Liver (tissue), 3 donors: ENCODE results near the gene WDR5.

Source experiments
- CTCF ChIP-seq: fragments of 150-350 bp; IDR thresholded peaks from 2 replicates; pipeline ENCODE4 v1.5.1; 2017; ENCODE audit warnings: improper control_type of control experiment, low read depth, low read length; ENCODE audit not compliant: missing input control
- JUND ChIP-seq, 2 donors: IDR thresholded peaks; 2 replicates each; pipeline ENCODE4 v1.6.1; 2016; ENCODE audit warnings: antibody characterized with exemption in 2 of 2
- donor health status: healthy.
- donor health status: healthy.

- peak; percentile 87 for TF ChIP-seq CTCF
- TF ChIP-seq JUND (IDR thresholded peaks at IDR 0.05): no peak
Observed at GRCh38 chr9:134099123-134099761, 36.6 kb upstream of the WDR5 start.
